Measurements from ENCODE around the gene UBTD2.

The UBTD2 gene

DNA sequence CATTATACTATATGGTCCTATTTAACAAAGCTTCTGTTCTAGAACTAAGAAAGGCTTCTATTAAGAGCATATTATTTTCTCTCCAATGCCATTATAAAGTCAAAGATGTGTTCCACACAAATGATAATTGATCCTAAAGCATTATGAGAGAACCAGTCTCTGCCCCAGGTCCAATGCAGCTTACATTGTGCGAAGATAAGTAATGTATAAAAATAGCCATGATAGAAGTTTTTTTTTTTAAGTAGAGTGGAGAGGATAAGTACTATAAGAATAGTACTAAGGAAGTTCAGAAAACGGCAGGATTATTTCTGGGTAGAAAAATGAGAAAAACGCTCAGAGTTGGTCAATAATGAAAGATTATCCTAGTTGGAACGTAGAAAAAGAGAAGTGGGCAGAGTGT lies 15.6 kb downstream of the UBTD2 start:
- H3K4me1 ChIP-seq (ENCODE audit: low read length), result peaks cover 6% of the 10 kb centered on the region; the same call in 1 of the 2 replicates
- peaks cover 45% of the 10 kb centered on the region for H3K79me2 ChIP-seq (ENCODE audit: low read length)

GRCh38 chr5:172266676-172267092 lies 16.9 kb downstream of the UBTD2 start:
- peaks cover 35% of the 10 kb centered on the region for H3K79me2 ChIP-seq (ENCODE audit: low read length)
- no peak overlapping the region for H3K4me2 ChIP-seq (ENCODE audit: low read length)
- H3K36me3 ChIP-seq (replicated peaks; ENCODE audit: low read depth, low read length), result no peaks in the 10 kb centered on the region
- no peak for TF ChIP-seq EZH2phosphoT487 (IDR thresholded peaks at IDR 0.05; ENCODE audit: low read depth)
- TF ChIP-seq, protein P1, sequence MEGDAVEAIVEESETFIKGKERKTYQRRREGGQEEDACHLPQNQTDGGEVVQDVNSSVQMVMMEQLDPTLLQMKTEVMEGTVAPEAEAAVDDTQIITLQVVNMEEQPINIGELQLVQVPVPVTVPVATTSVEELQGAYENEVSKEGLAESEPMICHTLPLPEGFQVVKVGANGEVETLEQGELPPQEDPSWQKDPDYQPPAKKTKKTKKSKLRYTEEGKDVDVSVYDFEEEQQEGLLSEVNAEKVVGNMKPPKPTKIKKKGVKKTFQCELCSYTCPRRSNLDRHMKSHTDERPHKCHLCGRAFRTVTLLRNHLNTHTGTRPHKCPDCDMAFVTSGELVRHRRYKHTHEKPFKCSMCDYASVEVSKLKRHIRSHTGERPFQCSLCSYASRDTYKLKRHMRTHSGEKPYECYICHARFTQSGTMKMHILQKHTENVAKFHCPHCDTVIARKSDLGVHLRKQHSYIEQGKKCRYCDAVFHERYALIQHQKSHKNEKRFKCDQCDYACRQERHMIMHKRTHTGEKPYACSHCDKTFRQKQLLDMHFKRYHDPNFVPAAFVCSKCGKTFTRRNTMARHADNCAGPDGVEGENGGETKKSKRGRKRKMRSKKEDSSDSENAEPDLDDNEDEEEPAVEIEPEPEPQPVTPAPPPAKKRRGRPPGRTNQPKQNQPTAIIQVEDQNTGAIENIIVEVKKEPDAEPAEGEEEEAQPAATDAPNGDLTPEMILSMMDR (IDR thresholded peaks at IDR 0.05; ENCODE audit: low read depth, low read length), result no peak
- no peak overlapping the region for H3K4me3 ChIP-seq (ENCODE audit: low read length)
- peaks cover 12% of the 10 kb centered on the region; the same call in 1 of the 2 replicates for H4K20me1 ChIP-seq (ENCODE audit: insufficient read depth, low read length)
- H3K9ac ChIP-seq (ENCODE audit: low read length), result no peak overlapping the region
- H3K27me3 ChIP-seq (ENCODE audit: low read depth, low read length), result no peaks in the 10 kb centered on the region
- no peak overlapping the region for H2AFZ ChIP-seq (ENCODE audit: low read depth, low read length)
- no peak overlapping the region for H3K27ac ChIP-seq (ENCODE audit: low read length)
- H3K9me3 ChIP-seq (ENCODE audit: insufficient read depth, low read length), result no peaks in the 10 kb centered on the region
- H3K4me1 ChIP-seq (ENCODE audit: low read length), result no peaks in the 10 kb centered on the region

More for the DNA sequence above, 15.6 kb downstream of the UBTD2 start:
- peaks cover 19% of the 10 kb centered on the region; the same call in 1 of the 2 replicates for H4K20me1 ChIP-seq (ENCODE audit: insufficient read depth, low read length)
- H3K4me3 ChIP-seq (ENCODE audit: low read length), result no peak overlapping the region
- TF ChIP-seq EZH2phosphoT487 (IDR thresholded peaks at IDR 0.05; ENCODE audit: low read depth), result no peak
- TF ChIP-seq, protein P1 (IDR thresholded peaks at IDR 0.05; ENCODE audit: low read depth, low read length), result no peak
- no peak overlapping the region for H3K4me2 ChIP-seq (ENCODE audit: low read length)
- H3K36me3 ChIP-seq (replicated peaks; ENCODE audit: low read depth, low read length), result no peaks in the 10 kb centered on the region
- H3K9me3 ChIP-seq (ENCODE audit: insufficient read depth, low read length), result no peaks in the 10 kb centered on the region
- H3K9ac ChIP-seq (ENCODE audit: low read length), result no peak overlapping the region
- no peaks in the 10 kb centered on the region for H3K27me3 ChIP-seq (ENCODE audit: low read depth, low read length)
- H3K27ac ChIP-seq (ENCODE audit: low read length), result no peak overlapping the region
- H2AFZ ChIP-seq (ENCODE audit: low read depth, low read length), result no peak overlapping the region

- no peaks in the 10 kb centered on the region for H3K27me3 ChIP-seq (ENCODE audit: low read depth, low read length)
- no peaks in the 10 kb centered on the region for H3K36me3 ChIP-seq (replicated peaks; ENCODE audit: low read depth, low read length)
- no peak for TF ChIP-seq EZH2phosphoT487 (IDR thresholded peaks at IDR 0.05; ENCODE audit: low read depth)
- TF ChIP-seq, protein P1 (IDR thresholded peaks at IDR 0.05; ENCODE audit: low read depth, low read length), result no peak
- no peak overlapping the region for H3K4me2 ChIP-seq (ENCODE audit: low read length)
- peaks cover 8% of the 10 kb centered on the region; the same call in 1 of the 2 replicates for H4K20me1 ChIP-seq (ENCODE audit: insufficient read depth, low read length)
- H3K9ac ChIP-seq (ENCODE audit: low read length), result no peak overlapping the region
- peaks cover 30% of the 10 kb centered on the region for H3K79me2 ChIP-seq (ENCODE audit: low read length)
- no peak overlapping the region for H3K4me3 ChIP-seq (ENCODE audit: low read length)
- H2AFZ ChIP-seq (ENCODE audit: low read depth, low read length), result no peak overlapping the region
- H3K9me3 ChIP-seq (ENCODE audit: insufficient read depth, low read length), result no peaks in the 10 kb centered on the region
- no peak overlapping the region for H3K27ac ChIP-seq (ENCODE audit: low read length)
- no peaks in the 10 kb centered on the region for H3K4me1 ChIP-seq (ENCODE audit: low read length)
These were observed 17.4 kb downstream of the UBTD2 start for GRCh38 chr5:172266071-172266675.

DNA sequence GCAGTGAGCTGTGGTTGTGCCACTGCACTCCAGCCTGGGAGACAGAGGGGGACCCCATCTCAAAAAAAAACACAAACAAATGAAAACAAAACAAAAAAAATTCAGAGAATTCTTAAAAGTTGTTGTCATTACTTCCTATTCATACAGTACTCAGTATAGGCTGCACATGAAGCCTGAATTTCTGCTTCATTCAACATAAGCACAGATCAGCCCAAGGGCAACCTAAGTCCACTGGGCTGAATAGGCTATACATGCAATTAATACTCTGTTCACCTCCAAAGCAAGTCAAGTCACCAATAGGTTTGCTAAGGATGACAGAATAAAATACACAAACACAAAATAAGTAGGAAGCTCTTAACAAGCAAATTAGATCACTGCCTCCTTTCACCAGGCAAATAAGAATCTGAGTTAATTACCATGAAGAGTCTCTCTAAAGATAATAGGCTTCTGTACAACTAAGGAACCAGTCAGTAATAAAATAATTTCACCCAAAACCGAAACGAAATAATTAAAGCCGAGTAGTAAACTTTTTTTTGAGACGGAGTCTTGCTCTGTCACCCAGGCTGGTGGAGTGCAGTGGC lies 18.7 kb downstream of the UBTD2 start:
- H3K9me3 ChIP-seq (ENCODE audit: insufficient read depth, low read length), result no peaks in the 10 kb centered on the region
- no peak overlapping the region for H3K9ac ChIP-seq (ENCODE audit: low read length)
- H4K20me1 ChIP-seq (ENCODE audit: insufficient read depth, low read length), result peaks cover 8% of the 10 kb centered on the region; the same call in 1 of the 2 replicates
- H3K79me2 ChIP-seq (ENCODE audit: low read length), result peaks cover 33% of the 10 kb centered on the region
- no peak overlapping the region for H3K4me3 ChIP-seq (ENCODE audit: low read length)
- H3K27ac ChIP-seq (ENCODE audit: low read length), result no peak overlapping the region
- no peaks in the 10 kb centered on the region for H3K4me1 ChIP-seq (ENCODE audit: low read length)
- no peaks in the 10 kb centered on the region for H3K27me3 ChIP-seq (ENCODE audit: low read depth, low read length)
- no peaks in the 10 kb centered on the region for H3K36me3 ChIP-seq (replicated peaks; ENCODE audit: low read depth, low read length)
- no peak overlapping the region for H2AFZ ChIP-seq (ENCODE audit: low read depth, low read length)
- H3K4me2 ChIP-seq (ENCODE audit: low read length), result no peak overlapping the region
- TF ChIP-seq EZH2phosphoT487 (IDR thresholded peaks at IDR 0.05; ENCODE audit: low read depth), result no peak
- TF ChIP-seq, protein P1 (IDR thresholded peaks at IDR 0.05; ENCODE audit: low read depth, low read length), result no peak
